K562 (cell line): ENCODE measurements around the gene KCNE1. TPM values are rescaled to one million over a fixed set of nuclear protein-coding genes. Genes with fewer than 3 reads are reported as not detected.

Source experiments
- polyA plus RNA-seq, 8 experiments: library from polyadenylated mRNA; depleted of rRNA in 4 of 8; stranded (reverse) in 5 of 8; unstranded in 3 of 8; fragments of >200 nt; fragmentation: Nextera tagmentation in 2 of 8; fragmentation: Illumina TruSeq in 1 of 8; extraction: Ambion mirVana in 2 of 8; extraction: Trizol in 1 of 8; gene quantifications; 2 replicates each; pipeline versions ENCODE4 v1.2.1 to v1.2.3, GENCODE V29; 2011 to 2014; ENCODE audit warnings: inconsistent platforms in 1 of 8, missing spikeins in 1 of 8
- total RNA-seq, 7 experiments: library from RNA; depleted of rRNA in 6 of 7; stranded (reverse); fragments of >200 nt in 6 of 7; fragmentation: Illumina TruSeq in 2 of 7; extraction: Trizol in 2 of 7; gene quantifications; 2 replicates each; pipeline versions ENCODE4 v1.2.1 to v1.2.3, GENCODE V29; 2011 to 2021; ENCODE audit warnings: low replicate concordance in 1 of 7
- TF ChIP-seq, protein P1 (sequence below): fragments of 450-650 bp; IDR thresholded peaks from 2 replicates; pipeline ENCODE4 v1.6.1; 2016; ENCODE audit warnings: mild to moderate bottlenecking, moderate library complexity

The KCNE1 gene
- total and polyA plus RNA-seq, 9 of the 15 experiments (the other 6 are each of a cell fraction or from before 2014, with no cell fraction given): 0.05 to 0.22 (median 0.11) TPM; not detected in 3

DNA sequence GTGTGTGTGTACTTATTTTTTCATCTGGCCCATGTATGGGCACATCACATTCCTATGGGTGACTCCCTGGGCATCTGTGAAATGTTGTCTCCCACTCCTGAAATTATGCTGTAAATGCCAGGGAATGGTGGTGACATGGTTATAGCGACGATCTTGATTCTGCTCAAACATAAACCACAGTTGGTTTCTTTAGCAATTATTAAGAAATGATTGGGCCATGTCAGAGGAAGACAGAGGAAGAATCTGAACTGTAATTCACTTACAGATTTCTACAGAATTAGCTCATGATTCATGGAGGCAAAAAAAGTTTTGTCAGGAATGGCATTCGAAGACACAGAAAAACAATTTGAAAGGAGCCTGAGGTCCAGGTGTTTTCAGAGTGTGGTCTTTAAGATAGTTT, 25.8 kb upstream of the KCNE1 start (continued):
- TF ChIP-seq, protein P1, sequence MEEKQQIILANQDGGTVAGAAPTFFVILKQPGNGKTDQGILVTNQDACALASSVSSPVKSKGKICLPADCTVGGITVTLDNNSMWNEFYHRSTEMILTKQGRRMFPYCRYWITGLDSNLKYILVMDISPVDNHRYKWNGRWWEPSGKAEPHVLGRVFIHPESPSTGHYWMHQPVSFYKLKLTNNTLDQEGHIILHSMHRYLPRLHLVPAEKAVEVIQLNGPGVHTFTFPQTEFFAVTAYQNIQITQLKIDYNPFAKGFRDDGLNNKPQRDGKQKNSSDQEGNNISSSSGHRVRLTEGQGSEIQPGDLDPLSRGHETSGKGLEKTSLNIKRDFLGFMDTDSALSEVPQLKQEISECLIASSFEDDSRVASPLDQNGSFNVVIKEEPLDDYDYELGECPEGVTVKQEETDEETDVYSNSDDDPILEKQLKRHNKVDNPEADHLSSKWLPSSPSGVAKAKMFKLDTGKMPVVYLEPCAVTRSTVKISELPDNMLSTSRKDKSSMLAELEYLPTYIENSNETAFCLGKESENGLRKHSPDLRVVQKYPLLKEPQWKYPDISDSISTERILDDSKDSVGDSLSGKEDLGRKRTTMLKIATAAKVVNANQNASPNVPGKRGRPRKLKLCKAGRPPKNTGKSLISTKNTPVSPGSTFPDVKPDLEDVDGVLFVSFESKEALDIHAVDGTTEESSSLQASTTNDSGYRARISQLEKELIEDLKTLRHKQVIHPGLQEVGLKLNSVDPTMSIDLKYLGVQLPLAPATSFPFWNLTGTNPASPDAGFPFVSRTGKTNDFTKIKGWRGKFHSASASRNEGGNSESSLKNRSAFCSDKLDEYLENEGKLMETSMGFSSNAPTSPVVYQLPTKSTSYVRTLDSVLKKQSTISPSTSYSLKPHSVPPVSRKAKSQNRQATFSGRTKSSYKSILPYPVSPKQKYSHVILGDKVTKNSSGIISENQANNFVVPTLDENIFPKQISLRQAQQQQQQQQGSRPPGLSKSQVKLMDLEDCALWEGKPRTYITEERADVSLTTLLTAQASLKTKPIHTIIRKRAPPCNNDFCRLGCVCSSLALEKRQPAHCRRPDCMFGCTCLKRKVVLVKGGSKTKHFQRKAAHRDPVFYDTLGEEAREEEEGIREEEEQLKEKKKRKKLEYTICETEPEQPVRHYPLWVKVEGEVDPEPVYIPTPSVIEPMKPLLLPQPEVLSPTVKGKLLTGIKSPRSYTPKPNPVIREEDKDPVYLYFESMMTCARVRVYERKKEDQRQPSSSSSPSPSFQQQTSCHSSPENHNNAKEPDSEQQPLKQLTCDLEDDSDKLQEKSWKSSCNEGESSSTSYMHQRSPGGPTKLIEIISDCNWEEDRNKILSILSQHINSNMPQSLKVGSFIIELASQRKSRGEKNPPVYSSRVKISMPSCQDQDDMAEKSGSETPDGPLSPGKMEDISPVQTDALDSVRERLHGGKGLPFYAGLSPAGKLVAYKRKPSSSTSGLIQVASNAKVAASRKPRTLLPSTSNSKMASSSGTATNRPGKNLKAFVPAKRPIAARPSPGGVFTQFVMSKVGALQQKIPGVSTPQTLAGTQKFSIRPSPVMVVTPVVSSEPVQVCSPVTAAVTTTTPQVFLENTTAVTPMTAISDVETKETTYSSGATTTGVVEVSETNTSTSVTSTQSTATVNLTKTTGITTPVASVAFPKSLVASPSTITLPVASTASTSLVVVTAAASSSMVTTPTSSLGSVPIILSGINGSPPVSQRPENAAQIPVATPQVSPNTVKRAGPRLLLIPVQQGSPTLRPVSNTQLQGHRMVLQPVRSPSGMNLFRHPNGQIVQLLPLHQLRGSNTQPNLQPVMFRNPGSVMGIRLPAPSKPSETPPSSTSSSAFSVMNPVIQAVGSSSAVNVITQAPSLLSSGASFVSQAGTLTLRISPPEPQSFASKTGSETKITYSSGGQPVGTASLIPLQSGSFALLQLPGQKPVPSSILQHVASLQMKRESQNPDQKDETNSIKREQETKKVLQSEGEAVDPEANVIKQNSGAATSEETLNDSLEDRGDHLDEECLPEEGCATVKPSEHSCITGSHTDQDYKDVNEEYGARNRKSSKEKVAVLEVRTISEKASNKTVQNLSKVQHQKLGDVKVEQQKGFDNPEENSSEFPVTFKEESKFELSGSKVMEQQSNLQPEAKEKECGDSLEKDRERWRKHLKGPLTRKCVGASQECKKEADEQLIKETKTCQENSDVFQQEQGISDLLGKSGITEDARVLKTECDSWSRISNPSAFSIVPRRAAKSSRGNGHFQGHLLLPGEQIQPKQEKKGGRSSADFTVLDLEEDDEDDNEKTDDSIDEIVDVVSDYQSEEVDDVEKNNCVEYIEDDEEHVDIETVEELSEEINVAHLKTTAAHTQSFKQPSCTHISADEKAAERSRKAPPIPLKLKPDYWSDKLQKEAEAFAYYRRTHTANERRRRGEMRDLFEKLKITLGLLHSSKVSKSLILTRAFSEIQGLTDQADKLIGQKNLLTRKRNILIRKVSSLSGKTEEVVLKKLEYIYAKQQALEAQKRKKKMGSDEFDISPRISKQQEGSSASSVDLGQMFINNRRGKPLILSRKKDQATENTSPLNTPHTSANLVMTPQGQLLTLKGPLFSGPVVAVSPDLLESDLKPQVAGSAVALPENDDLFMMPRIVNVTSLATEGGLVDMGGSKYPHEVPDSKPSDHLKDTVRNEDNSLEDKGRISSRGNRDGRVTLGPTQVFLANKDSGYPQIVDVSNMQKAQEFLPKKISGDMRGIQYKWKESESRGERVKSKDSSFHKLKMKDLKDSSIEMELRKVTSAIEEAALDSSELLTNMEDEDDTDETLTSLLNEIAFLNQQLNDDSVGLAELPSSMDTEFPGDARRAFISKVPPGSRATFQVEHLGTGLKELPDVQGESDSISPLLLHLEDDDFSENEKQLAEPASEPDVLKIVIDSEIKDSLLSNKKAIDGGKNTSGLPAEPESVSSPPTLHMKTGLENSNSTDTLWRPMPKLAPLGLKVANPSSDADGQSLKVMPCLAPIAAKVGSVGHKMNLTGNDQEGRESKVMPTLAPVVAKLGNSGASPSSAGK: no peak
